ENCODE results near the gene FAHD2B.
"Not testable (repeated sequence)": the region's sequence is repeated elsewhere in the genome, so short reads cannot be mapped to it uniquely, and the experiment has no call there.

Gene FAHD2B

GRCh38 chr2:97068074-97068473 lies 26.6 kb downstream of the FAHD2B start:
- Histone ChIP-seq H3K9ac (no peak overlapping the region), H3K9me3 (no peaks in the 10 kb centered on the region), H3K4me3 (no peak overlapping the region), H4K20me1 (no peaks in the 10 kb centered on the region), H3K4me1 (peaks cover 10% of the 10 kb centered on the region; the same call in 1 of the 2 replicates), H3K27me3 (no peaks in the 10 kb centered on the region), H3K36me3 (no peaks in the 10 kb centered on the region), H3K27ac (no peak overlapping the region), H3K4me2 (0 out of 2 replicates have a peak overlapping the region, but pooled peaks have one; percentile 28)
- no peak for TF ChIP-seq Cebpa-rat (IDR thresholded peaks at IDR 0.05)

DNA sequence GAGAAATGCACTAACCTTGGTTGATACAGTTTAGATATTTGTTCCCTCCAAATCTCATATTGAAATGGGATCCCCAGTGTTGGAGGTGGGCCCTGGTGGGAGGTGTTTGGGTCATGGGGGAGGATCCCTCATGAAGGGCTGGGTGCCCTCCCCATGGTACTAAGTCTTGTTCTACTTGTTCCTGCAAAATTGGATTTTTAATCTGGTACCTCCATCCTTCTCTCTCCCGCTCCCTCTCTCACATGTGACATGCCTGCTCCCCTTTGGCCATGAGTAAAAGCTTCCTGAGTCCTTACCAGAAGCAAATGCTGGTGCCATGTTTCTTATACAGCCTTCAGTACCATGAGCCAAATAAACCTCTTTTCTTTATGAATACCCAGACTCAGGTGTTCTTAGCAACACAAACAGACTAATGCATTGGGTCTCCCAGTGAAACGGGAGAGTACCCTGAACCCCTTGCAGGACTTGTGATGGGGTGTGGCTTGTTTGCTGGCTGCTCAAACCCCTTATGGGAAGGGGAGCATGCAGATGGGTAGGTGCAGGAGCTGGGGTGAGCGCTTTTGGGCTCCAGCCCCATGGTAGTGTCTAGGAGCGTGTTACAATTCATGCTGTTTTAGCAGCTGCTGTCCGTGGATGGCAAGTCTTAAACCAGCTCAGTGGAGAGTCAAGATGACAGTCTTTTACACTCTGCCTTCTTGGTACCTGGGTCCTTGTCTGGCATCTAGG lies 27.2 kb downstream of the FAHD2B start:
- H3K27ac ChIP-seq, result no peak overlapping the region
- TF ChIP-seq Cebpa-rat (IDR thresholded peaks at IDR 0.05), result no peak
- no peak overlapping the region for H3K4me2 ChIP-seq
- no peaks in the 10 kb centered on the region for H3K9me3 ChIP-seq
- peaks cover 10% of the 10 kb centered on the region; the same call in 1 of the 2 replicates for H3K4me1 ChIP-seq
- no peak overlapping the region for H3K9ac ChIP-seq
- no peaks in the 10 kb centered on the region for H3K27me3 ChIP-seq
- no peaks in the 10 kb centered on the region for H3K36me3 ChIP-seq
- H3K4me3 ChIP-seq, result no peak overlapping the region
- H4K20me1 ChIP-seq, result no peaks in the 10 kb centered on the region

DNA sequence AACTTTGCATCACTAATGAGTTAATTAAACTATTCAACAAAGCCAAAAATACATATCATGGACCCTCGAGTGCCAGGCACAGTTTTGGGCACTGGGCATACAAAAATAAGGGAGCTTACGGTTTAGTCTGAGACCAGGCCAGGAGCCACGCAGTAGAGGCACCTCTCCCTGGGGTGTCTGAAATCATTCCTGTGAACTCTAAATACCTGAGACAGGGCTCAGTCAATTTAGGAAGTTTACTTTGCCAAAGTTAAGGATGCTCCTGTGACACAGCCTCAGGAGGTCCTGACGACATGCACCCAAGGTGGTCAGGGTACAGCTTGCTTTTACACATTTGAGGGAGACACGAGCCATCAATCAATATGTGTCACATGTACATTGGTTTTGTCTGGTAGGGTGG lies 28.7 kb downstream of the FAHD2B start:
- peaks cover 10% of the 10 kb centered on the region; the same call in 1 of the 2 replicates for H3K4me1 ChIP-seq
- H3K9ac ChIP-seq, H3K9me3 ChIP-seq, H4K20me1 ChIP-seq, H3K36me3 ChIP-seq, H3K27me3 ChIP-seq, H3K27ac ChIP-seq, H3K4me3 ChIP-seq, H3K4me2 ChIP-seq: not testable (repeated sequence)

DNA sequence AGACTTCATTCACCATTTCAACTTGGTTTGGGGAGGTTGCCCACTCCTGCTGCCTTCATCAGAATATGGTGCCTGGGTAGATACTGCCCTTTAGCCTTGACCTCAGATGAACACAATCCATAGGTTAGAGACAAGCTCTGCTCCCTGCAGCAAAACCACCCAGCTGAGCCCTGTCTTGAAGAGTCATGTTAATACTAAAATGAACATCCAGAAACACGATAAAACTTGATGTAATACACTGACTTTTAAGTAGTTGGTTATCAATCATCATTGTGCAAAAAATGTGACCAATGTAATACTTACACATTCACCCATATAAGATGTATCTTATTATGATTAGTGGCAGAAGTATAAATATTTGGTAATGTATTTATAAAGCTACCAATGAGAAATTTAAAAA lies 32.7 kb downstream of the FAHD2B start:
- not testable (repeated sequence) for H3K4me3 ChIP-seq, H3K27me3 ChIP-seq, H3K4me1 ChIP-seq, H3K4me2 ChIP-seq, H3K36me3 ChIP-seq, H4K20me1 ChIP-seq, H3K9me3 ChIP-seq, H3K27ac ChIP-seq, H3K9ac ChIP-seq

GRCh38 chr2:97059782-97060181 lies 34.9 kb downstream of the FAHD2B start:
- not testable (repeated sequence) for H3K27ac ChIP-seq, H4K20me1 ChIP-seq, H3K9ac ChIP-seq, H3K9me3 ChIP-seq, H3K36me3 ChIP-seq, H3K4me3 ChIP-seq, H3K4me2 ChIP-seq, H3K27me3 ChIP-seq
- H3K4me1 ChIP-seq, result peaks cover 12% of the 10 kb centered on the region

DNA sequence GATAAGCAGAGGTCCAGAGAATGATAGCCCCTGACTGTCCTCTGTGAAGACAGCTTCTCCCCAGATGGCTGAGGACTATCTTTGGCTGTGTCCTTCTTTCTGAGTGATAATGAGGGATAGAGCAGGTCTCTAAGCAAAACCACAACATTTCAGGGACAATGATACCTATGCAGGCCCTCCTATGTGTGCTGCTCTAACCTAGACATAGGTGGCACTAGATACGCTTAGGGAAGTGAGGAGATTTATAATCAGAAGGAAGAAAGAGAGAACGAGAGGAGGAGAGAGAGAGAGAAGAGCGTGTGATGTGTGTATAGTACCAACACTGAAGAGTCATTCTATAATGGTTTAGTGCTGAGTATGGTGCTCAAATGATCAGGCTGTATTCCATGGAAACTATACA lies 38.5 kb downstream of the FAHD2B start:
- H3K36me3 ChIP-seq, H3K27ac ChIP-seq, H4K20me1 ChIP-seq, H3K9me3 ChIP-seq, H3K27me3 ChIP-seq, H3K9ac ChIP-seq, H3K4me3 ChIP-seq: not testable (repeated sequence)
- H3K4me1 ChIP-seq, result peaks cover 14% of the 10 kb centered on the region
- H3K4me2 ChIP-seq, result 0 out of 2 replicates have a peak overlapping the region, but pooled peaks have one; percentile 36

DNA sequence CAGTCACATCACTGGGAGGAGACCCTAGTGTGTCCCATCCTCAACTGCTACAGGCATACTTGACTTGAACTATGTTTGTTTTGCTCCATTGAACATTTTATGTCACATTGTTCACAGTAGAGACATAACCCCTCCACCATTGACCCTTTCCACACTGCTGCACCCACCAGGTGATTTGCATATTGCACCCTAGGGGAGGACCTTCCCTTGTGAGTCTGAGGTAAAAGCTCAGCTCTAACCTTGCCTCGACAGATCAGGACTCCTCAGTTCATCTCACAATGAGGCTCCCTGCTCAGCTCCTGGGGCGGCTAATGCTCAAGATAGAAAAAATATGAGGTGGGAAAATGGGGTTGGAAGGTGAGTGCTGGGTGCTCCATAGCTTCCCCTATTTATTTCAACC lies 44.6 kb downstream of the FAHD2B start:
- H3K27ac ChIP-seq, H3K9me3 ChIP-seq, H3K36me3 ChIP-seq, H3K4me3 ChIP-seq, H3K27me3 ChIP-seq, H4K20me1 ChIP-seq, H3K9ac ChIP-seq: not testable (repeated sequence)
- peaks cover 59% of the 10 kb centered on the region for H3K4me1 ChIP-seq
- peak overlapping the region; percentile 56 for H3K4me2 ChIP-seq

- Histone ChIP-seq H3K4me2 (peak overlapping the region; percentile 92), H3K4me1 (peaks cover 62% of the 10 kb centered on the region), H3K27ac (peak overlapping the region; percentile 82)
- not testable (repeated sequence) for H3K36me3 ChIP-seq, H3K27me3 ChIP-seq, H3K4me3 ChIP-seq, H3K9me3 ChIP-seq, H3K9ac ChIP-seq, H4K20me1 ChIP-seq
Observed at GRCh38 chr2:97048448-97048847, 46.2 kb downstream of the FAHD2B start.

DNA sequence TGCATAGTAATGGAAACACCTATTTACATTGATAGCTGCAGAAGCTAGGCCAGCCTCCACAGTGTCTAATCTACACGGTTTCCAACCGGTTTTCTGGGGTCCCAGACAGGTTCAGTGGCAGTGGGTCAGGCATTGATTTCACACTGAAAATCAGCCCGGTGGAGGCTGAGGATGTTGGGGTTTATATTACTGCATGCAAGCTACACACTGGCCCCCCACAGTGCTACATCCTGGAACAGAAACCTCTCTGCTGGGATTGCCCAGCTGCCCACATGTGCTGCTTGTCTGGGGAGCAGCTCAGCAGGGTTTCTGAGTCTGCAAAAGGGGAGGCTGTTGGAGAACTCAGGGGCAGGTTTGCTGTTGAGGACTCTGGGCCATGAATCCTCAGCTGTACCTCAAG lies 48.0 kb downstream of the FAHD2B start:
- H3K9me3 ChIP-seq, H3K27me3 ChIP-seq, H4K20me1 ChIP-seq, H3K36me3 ChIP-seq: not testable (repeated sequence)
- Histone ChIP-seq H3K4me3 (peak overlapping the region; percentile 57), H3K9ac (peak overlapping the region; percentile 70), H3K27ac (peak overlapping the region; percentile 82), H3K4me1 (peaks cover 62% of the 10 kb centered on the region), H3K4me2 (peak overlapping the region; percentile 92)

DNA sequence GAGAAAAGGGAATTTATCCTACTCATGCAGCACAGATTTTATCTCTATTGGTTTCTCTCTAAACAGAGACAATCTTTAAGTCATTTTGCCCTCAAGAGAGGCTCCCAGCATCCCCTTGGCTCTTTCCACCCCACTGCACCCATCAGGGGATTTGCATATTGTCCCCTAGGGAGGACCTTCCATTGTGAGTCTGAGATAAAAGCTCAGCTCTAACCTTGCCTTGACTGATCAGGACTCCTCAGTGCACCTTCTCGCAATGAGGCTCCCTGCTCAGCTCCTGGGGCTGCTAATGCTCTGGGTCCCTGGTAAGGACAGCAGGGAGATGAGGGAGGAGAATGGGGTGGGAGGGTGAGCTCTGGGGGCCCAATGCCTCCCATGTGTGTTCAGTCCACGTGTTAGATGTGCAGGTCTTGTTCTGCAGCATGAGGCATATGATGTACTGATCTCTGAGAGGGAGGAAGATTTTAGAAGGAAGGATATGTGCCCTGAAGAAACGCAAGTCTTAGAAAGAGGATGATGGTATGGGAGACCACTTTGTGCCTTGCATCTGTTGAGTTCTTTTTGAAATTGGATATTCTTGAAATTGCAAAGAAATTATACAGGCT lies 48.7 kb downstream of the FAHD2B start:
- peak overlapping the region; percentile 92 for H3K4me2 ChIP-seq
- peak overlapping the region; percentile 82 for H3K27ac ChIP-seq

More for the DNA sequence above, 48.7 kb downstream of the FAHD2B start:
- peak overlapping the region; percentile 70 for H3K9ac ChIP-seq
- peaks cover 59% of the 10 kb centered on the region for H3K4me1 ChIP-seq
- not testable (repeated sequence) for H4K20me1 ChIP-seq, H3K27me3 ChIP-seq, H3K36me3 ChIP-seq, H3K9me3 ChIP-seq
- peak overlapping the region; percentile 57 for H3K4me3 ChIP-seq
